ENCODE results near the gene GLOD4.
"Not testable (repeated sequence)": the region's sequence is repeated elsewhere in the genome, so short reads cannot be mapped to it uniquely, and the experiment has no call there.

Gene GLOD4

DNA sequence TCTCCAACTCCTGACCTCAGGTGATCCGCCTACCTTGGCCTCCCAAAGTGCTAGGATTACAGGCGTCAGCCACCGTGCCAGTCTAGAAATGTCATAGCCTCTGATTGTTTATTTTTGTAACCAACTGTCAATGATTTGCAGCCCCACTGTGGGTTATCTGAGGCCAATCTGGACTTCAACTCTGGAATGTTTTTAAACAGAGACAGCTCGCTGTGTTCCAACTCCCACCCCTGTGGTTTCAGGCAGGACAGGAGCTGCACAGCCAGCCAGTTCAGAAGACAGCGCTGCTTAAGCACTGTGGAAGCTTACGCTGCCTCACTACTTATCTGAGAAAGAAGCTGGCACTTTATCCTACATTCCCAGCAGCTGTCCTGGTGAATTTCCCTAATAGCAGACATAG is 19.6 kb upstream of the GLOD4 start:
- no peak for DNase-seq

GRCh38 chr17:800446-801242 is 18.6 kb upstream of the GLOD4 start:
- DNase-seq = no peak

- DNase-seq = no peak
Measured at GRCh38 chr17:799261-799660, 17.2 kb upstream of the GLOD4 start.

DNA sequence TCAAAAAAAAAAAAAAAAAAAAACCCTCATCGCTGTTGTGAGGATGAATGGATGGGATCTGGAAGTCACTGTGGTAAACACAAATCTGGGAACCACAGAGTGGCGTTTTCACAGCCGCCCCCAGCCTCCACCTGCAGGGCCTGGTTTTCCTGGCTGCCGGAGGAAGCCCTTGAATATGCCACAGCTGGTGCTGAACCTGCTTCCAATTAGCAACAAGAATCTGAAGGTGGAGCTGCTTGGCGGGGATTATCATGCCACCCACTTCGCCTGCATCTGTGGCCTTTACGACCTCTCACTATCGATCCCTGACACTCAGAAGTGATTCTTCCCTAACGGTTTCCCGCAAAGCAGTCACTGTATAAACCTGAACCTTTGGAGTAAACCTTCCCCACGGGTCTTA is 16.2 kb upstream of the GLOD4 start:
- peak; percentile 24 for DNase-seq

DNA sequence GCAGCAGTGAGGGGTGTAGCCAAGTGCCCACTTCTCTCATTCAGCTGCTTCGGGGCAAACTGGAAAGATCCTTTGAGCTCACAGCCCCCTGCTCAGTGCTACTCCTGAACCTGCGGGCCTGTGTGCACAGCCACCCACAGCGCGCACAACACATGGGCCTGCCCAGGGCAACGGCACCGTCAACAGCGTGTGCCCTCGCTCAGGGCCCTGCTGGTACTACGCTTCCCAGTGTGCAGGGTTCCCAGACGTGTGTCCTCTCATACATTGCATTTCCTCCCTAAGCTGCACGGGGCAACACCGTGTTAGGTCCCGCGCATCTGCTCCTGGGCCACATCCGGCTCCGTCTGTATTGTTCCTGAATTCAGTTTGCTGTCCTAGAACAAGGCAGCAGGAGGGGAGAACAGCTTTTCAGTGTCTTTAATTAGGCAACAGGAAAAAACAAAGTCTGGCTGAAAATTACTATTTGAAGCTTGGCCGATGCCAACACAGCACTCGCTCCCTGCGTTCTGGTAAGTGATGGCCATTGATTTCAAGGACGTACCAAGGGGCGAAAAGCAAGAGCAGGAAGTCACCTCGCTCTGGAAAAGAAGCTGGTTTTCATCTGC is 15.3 kb upstream of the GLOD4 start:
- DNase-seq = no peak

DNA sequence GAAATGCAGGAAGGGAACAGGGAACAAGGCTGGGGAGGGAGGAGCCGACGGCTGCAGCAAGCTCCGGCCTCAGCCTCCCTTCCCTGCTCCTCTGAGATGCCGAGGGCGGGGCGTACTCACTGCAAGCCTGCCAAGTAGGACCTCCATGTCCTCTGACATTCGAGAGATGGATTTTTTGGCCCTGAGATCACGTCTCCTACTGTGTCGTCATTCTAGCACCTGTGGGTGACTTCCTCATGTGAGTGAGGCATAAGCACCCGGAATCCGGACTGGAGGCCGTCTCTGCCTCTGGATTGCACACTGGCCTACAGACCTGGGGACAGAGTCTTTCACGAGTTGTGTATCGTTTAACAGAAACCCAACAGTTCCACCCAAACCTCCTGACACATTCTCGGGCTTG is 14.5 kb upstream of the GLOD4 start:
- DNase-seq = no peak

GRCh38 chr17:795721-796120 is 13.6 kb upstream of the GLOD4 start:
- DNase-seq = no peak

DNA sequence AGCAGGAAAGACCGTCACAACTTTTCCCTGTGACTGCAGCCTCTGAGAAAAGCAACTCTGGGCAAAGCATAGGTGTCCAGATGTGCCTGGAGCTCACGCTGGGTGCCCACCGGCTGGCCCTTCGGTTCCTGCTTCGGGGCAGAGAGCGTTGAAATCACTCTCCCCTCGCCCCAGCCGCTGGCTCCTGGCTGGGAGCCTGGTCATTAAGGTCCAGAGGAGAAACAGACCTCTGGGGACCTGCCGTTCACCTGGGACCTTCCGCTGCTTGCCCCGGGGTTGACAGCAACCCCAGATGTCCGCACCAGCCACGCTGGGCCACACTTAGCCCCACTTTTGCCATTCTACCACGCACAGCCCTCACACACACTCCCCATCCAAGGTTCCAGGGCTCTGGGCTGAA is 13.2 kb upstream of the GLOD4 start:
- no peak for DNase-seq

- DNase-seq = peak; percentile 75
Measured at GRCh38 chr17:794876-795275, 12.8 kb upstream of the GLOD4 start.

DNA sequence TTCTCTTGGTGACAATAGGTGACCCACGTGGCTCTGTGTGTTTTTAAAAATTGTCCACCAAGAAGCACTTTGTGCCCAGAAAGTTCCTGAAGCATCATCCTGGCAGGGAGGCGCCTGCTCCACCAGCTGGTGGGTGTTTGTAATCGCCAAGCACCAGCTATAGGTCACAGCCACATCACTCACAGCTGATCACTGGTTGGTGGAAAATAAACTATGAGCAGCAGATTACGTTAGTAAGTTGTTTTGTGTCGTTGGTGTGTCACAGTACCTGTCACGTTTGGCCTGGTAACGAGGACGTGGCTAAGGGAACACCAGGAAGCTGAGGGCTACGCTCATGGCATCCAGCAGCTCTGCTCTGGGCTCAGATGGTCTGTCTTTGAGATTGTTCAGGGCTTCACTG is 10.2 kb upstream of the GLOD4 start:
- DNase-seq = no peak

- no peak for DNase-seq
Measured at GRCh38 chr17:791829-792228, 9.7 kb upstream of the GLOD4 start.

GRCh38 chr17:790874-791247 is 8.8 kb upstream of the GLOD4 start:
- peak; percentile 20 for DNase-seq

DNA sequence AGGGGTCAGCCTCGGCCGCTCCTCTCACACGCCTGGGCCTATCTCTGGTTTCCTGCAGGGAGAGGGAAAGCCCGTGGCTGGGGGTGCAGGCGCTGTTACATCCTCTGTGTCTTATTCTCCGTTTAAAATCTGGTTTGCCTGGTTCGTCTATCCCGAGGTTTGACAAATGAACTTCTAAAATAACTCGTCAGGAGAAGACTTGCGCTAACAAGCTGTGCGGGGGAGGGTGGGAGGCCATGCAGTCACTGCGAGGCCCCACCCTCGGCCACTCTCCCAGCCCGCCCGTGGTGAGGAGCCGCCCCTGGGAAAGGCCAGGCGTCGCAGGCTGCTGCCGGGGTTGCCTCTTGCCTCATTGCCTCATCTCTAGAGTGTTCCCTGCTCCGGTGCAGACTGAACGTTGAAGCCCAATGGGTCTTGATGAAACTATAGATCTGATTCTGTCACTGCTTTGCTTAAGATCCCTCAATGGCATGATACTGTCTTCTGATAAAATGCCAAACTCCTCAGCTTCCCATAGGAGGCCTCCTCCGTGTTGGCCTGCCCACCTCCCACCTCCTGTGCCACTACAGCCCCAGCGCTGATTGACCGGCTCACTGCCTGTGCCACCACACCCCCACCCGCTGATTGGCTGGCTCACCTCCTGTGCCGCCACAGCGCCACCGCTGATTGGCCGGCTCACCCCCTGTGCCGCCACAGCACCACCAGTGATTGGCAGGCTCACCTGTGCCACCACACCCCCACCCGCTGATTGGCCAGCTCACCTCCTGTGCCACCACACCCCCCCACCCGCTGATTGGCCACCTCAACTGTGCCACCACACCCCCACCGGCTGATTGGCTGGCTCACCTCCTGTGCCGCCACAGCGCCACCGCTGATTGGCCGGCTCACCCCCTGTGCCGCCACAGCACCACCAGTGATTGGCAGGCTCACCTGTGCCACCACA is 8.1 kb upstream of the GLOD4 start:
- DNase-seq = peak; percentile 59

- DNase-seq = no peak
Measured at GRCh38 chr17:789160-789840, 7.2 kb upstream of the GLOD4 start.

DNA sequence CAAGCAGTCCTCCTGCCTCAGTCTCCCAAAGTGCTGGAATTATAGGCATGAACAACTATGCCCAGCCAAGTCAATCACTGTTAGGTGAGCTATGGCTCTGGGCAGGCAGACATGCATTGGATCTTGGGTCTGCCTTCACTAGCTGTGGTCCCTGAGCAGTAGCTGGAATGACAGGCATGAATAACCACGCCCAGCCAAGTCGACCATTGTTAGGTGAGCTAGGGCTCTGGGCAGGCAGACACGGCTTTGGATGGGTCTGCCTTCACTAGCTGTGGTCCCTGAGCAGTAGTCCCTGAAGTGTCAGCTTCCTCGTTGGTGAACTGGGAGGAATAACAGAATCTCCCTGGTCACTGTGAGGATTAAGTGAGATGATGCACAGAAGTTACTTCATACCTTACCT is 6.5 kb upstream of the GLOD4 start:
- DNase-seq = no peak

- DNase-seq = no peak
Measured at GRCh38 chr17:787641-788221, 5.7 kb upstream of the GLOD4 start.

GRCh38 chr17:785901-786300 is 3.8 kb upstream of the GLOD4 start:
- DNase-seq = not testable (repeated sequence)

GRCh38 chr17:784143-784542 is 2.1 kb upstream of the GLOD4 start:
- DNase-seq = no peak

DNA sequence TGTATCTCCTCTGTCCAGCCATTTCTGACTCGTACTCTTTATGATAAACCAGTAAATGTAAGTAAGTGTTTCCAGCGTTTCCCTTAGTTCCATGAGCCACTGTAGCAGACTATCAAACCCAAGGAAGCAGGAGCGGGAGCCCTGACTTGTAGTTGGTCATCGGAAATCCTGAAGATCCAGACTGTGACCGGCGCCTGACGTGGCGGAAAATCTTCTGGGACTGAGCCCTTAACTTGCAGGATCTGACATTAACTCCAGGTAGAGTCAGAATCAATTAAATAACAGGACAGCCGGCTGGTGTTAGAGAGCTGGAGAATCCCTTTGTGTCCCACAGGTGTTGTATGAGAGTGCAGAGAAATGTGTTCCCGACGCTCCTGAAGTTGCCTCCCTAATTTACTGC is 4.0 kb downstream of the GLOD4 start:
- DNase-seq = no peak

DNA sequence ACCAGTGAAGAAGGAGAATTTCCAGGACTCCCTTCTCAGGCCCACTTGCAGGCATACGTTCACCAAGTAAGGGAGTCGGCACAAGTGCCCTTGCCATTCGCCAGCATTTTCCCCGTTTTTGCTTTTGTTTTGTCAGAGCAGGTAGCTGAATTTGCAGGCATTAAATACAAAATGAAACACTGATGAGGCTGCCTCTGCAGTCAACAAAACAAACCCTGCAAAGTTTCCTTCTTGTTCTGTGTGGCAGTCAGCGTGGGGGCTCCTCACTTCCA is 7.8 kb downstream of the GLOD4 start:
- DNase-seq = no peak

GRCh38 chr17:773467-774312 is 8.4 kb downstream of the GLOD4 start:
- DNase-seq = no peak

DNA sequence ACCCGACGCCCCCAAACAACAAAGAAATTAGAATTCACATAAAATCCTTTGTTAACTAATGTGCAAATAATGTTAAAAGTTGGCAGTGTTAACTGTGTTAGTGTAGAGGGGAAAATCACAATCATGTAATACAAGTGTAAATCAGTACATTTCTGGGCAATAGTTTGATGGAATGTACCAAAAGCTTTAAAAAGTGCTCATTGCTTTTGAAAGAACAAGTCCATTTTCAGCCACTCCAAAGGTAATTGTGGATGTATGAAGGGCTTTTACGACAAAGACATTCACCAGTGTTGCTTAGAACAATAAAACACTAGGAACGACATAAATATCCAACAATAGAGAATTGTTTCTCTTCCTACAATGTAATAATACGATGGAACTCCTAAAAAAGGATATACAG is 9.1 kb downstream of the GLOD4 start:
- DNase-seq = no peak
